OCI-LY7 (cell line): Measurements from ENCODE around the gene C8G. TPM values are rescaled to one million over a fixed set of nuclear protein-coding genes. Genes with fewer than 3 reads are reported as not detected.

ENCODE experiments used
- BruUV-seq: library from RNA; stranded (reverse); fragments of 400-500 nt; replicated peaks from 2 replicates; lab custom pipeline; 2021; lab: Mats Ljungman, UMichigan
- CTCF ChIA-PET: fragments of 300-600 bp; sonication (Branson Sonifier 250); formaldehyde crosslinking; loops from one replicate; lab custom pipeline; 2022; ENCODE audit warnings: antibody characterized with exemption; ENCODE audit not compliant: unreplicated experiment; lab: Charles Lee
- POLR2A ChIA-PET: fragments of 300-600 bp; sonication (Branson Sonifier 250); formaldehyde crosslinking; loops from one replicate; lab custom pipeline; 2022; ENCODE audit warnings: antibody characterized with exemption; lab: Charles Lee
- DNase-seq: peaks from one replicate; pipeline ENCODE4 v3.0.0-alpha.2; 2015; ENCODE audit warnings: low spot score
- H2AFZ ChIP-seq: fragments of 200-600 bp; sonication (generic), shearing (Covaris generic); 2 replicates; pipeline ENCODE4 v1.6.1; 2014; ENCODE audit warnings: mild to moderate bottlenecking, antibody characterized with exemption, low read length, moderate library complexity
- H3K27ac ChIP-seq: fragments of 200-600 bp; sonication (generic); 2 replicates; pipeline ENCODE4 v1.5.1; 2014; ENCODE audit warnings: mixed run types, low read depth, mild to moderate bottlenecking, moderate library complexity, low read length, inconsistent platforms; ENCODE audit not compliant: poor library complexity, severe bottlenecking
- H3K36me3 ChIP-seq: fragments of 200-600 bp; sonication (generic); 2 replicates; pipeline ENCODE4 v1.6.1; 2014; ENCODE audit warnings: mild to moderate bottlenecking, antibody characterized with exemption, low read length, moderate library complexity, mixed read lengths; ENCODE audit not compliant: insufficient read depth
- H3K4me1 ChIP-seq: fragments of 200-600 bp; sonication (generic); 2 replicates; pipeline ENCODE4 v1.5.1; 2014; ENCODE audit warnings: mild to moderate bottlenecking, low read length; ENCODE audit not compliant: insufficient read depth, poor library complexity, severe bottlenecking
- H3K4me2 ChIP-seq: fragments of 200-600 bp; sonication (generic); 2 replicates; pipeline ENCODE4 v1.6.1; 2014; ENCODE audit warnings: mild to moderate bottlenecking, low read length
- H3K4me3 ChIP-seq: fragments of 200-600 bp; sonication (generic); 2 replicates; pipeline ENCODE4 v1.5.1; 2014; ENCODE audit warnings: mild to moderate bottlenecking, low read depth, low read length; ENCODE audit not compliant: poor library complexity, severe bottlenecking
- H3K79me2 ChIP-seq: fragments of 200-600 bp; sonication (generic); 2 replicates; pipeline ENCODE4 v1.6.1; 2016; ENCODE audit warnings: low read depth, mild to moderate bottlenecking, low read length, moderate library complexity, mixed read lengths; ENCODE audit not compliant: insufficient read depth
- H3K9me2 ChIP-seq: fragments of 200-600 bp; sonication (generic); 2 replicates; pipeline ENCODE4 v1.6.1; 2016; ENCODE audit warnings: mild to moderate bottlenecking, low read length, mixed read lengths; ENCODE audit not compliant: insufficient read depth
- H3K9me3 ChIP-seq: fragments of 200-600 bp; sonication (generic); 2 replicates; pipeline ENCODE4 v1.6.1; 2014; ENCODE audit warnings: mild to moderate bottlenecking, mixed run types, low read length, mixed read lengths
- H4K20me1 ChIP-seq: fragments of 200-600 bp; sonication (generic); 2 replicates; pipeline ENCODE4 v1.6.1; 2014; ENCODE audit warnings: mild to moderate bottlenecking, antibody characterized with exemption, low read length, moderate library complexity, mixed read lengths; ENCODE audit not compliant: insufficient read depth
- CTCF ChIP-seq: fragments of 200-600 bp; sonication (generic); conservative IDR thresholded peaks from 2 replicates; pipeline ENCODE4 v1.5.1; 2014; ENCODE audit warnings: mild to moderate bottlenecking, antibody characterized with exemption, low read length, moderate library complexity, mixed read lengths
- EZH2phosphoT487 ChIP-seq: fragments of 200-600 bp; sonication (generic); IDR thresholded peaks from 2 replicates; pipeline ENCODE4 v1.6.1; 2018; ENCODE audit warnings: low read depth, borderline replicate concordance, mild to moderate bottlenecking, mixed run types, antibody characterized with exemption, low read length, moderate library complexity, mixed read lengths
- intact Hi-C: fragments of 100-400 bp; cut with micrococcal nuclease; formaldehyde crosslinking; loops from one replicate; pipeline ENCODE4 v1.10.0; 2022; ENCODE audit not compliant: unreplicated experiment
- total RNA-seq, 2 experiments: library from RNA; depleted of rRNA in 1 of 2; stranded (reverse); fragments of >200 nt in 1 of 2; shearing (Covaris generic) in 1 of 2; gene quantifications; 2 replicates each; pipeline ENCODE4 v1.2.3, GENCODE V29; 2014 to 2022

Gene C8G
- total RNA-seq, 2 experiments from 2014 or later, result 0.95 to 2.2 TPM

- Histone ChIP-seq H3K79me2 (no peaks in the 10 kb centered on the region), H2AFZ (no peak overlapping the region), H4K20me1 (no peaks in the 10 kb centered on the region), H3K27ac (no peak overlapping the region), H3K4me1 (peaks cover 5% of the 10 kb centered on the region), H3K9me3 (no peaks in the 10 kb centered on the region), H3K36me3 (peaks cover 86% of the 10 kb centered on the region), H3K9me2 (no peaks in the 10 kb centered on the region), H3K4me3 (no peak overlapping the region), H3K4me2 (no peak overlapping the region)
- ChIA-PET POLR2A (no interaction called here), CTCF (no interaction called here)
- BruUV-seq, result no TSS peak
- no peak for DNase-seq
- intact Hi-C loops, result no loop called here
- TF ChIP-seq CTCF, result no peak
- TF ChIP-seq EZH2phosphoT487, result no peak
Observed at GRCh38 chr9:136922540-136922939, 22.5 kb upstream of the C8G start.

- Histone ChIP-seq H3K4me1 (peaks cover 5% of the 10 kb centered on the region), H4K20me1 (no peaks in the 10 kb centered on the region), H3K27ac (no peak overlapping the region), H2AFZ (no peak overlapping the region), H3K4me2 (no peak overlapping the region), H3K9me3 (no peaks in the 10 kb centered on the region), H3K9me2 (no peaks in the 10 kb centered on the region), H3K79me2 (no peaks in the 10 kb centered on the region), H3K36me3 (peaks cover 83% of the 10 kb centered on the region), H3K4me3 (no peak overlapping the region)
- ChIA-PET CTCF (no interaction called here), POLR2A (interaction anchor here (0.6 kb wide), 1 partner anchor 15 kb away, joined by 5 read pairs; no protein-coding TSS in a partner anchor)
- no peak for TF ChIP-seq EZH2phosphoT487
- TF ChIP-seq CTCF, result no peak
- BruUV-seq, result no TSS peak
- intact Hi-C loops, result no loop called here
- peak; percentile 36 for DNase-seq
Observed at GRCh38 chr9:136923881-136924280, 21.2 kb upstream of the C8G start.

DNA sequence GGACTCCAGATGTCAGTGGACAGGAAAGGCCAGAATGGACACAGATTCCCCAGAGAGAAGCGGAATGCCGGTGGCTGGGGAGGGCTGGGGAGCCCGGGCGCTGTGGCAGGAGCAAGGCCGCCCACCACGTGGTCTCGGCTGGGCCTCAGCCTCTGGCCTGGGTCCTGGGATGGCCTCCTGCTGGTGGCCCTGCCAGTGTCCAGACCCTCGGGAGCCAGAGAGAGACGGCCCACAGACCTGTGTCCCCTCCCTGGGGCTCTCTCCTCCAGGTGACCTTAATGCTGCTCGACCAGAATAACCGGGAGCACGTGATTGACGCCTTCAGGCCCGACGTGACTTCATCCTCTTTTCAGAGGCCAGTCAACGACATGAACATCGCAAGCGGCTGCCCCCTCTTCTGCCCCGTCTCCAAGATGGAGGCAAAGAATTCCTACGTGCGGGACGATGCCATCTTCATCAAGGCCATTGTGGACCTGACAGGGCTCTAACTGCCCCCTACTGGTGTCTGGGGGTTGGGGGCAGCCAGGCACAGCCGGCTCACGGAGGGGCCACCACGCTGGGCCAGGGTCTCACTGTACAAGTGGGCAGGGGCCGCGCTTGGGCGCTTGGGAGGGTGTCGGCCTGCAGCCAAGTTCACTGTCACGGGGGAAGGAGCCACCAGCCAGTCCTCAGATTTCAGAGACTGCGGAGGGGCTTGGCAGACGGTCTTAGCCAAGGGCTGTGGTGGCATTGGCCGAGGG, 19.5 kb upstream of the C8G start:
- ChIA-PET CTCF (no interaction called here), POLR2A (no interaction called here)
- no peak overlapping the region for H3K4me3 ChIP-seq
- no peaks in the 10 kb centered on the region for H3K9me3 ChIP-seq
- intact Hi-C loops, result no loop called here
- no peak for DNase-seq
- H3K79me2 ChIP-seq, result no peaks in the 10 kb centered on the region
- H3K27ac ChIP-seq, result no peak overlapping the region
- peaks cover 84% of the 10 kb centered on the region for H3K36me3 ChIP-seq
- BruUV-seq, result no TSS peak
- TF ChIP-seq CTCF (no peak), EZH2phosphoT487 (no peak)
- H2AFZ ChIP-seq, result no peak overlapping the region
- H4K20me1 ChIP-seq, result no peaks in the 10 kb centered on the region
- no peaks in the 10 kb centered on the region for H3K9me2 ChIP-seq
- peaks cover 5% of the 10 kb centered on the region for H3K4me1 ChIP-seq
- H3K4me2 ChIP-seq, result no peak overlapping the region
